BLaER1 (cell line): ENCODE measurements around the gene WLS.
A peak's percentile ranks its signal among the peaks of the same experiment; 100 is the strongest.

Source experiments
- H3K27ac ChIP-seq: shearing (Covaris generic); formaldehyde crosslinking; 2 replicates; pipeline ENCODE4 v1.8.1; 2022
- H3K27me3 ChIP-seq: shearing (Covaris generic); formaldehyde crosslinking; 2 replicates; pipeline ENCODE4 v1.8.1; 2022
- H3K36me3 ChIP-seq: shearing (Covaris generic); formaldehyde crosslinking; 2 replicates; pipeline ENCODE4 v1.8.1; 2022
- H3K4me1 ChIP-seq: shearing (Covaris generic); formaldehyde crosslinking; 2 replicates; pipeline ENCODE4 v1.8.1; 2022
- H3K4me2 ChIP-seq: shearing (Covaris generic); formaldehyde crosslinking; 2 replicates; pipeline ENCODE4 v1.8.1; 2022
- H3K4me3 ChIP-seq: shearing (Covaris generic); formaldehyde crosslinking; 2 replicates; pipeline ENCODE4 v1.8.1; 2022
- H3K9ac ChIP-seq: shearing (Covaris generic); formaldehyde crosslinking; 2 replicates; pipeline ENCODE4 v1.8.1; 2022
- H3K9me3 ChIP-seq: shearing (Covaris generic); formaldehyde crosslinking; 2 replicates; pipeline ENCODE4 v1.8.1; 2022
- H4K20me1 ChIP-seq: shearing (Covaris generic); formaldehyde crosslinking; 2 replicates; pipeline ENCODE4 v1.8.1; 2022
- Cebpa-rat ChIP-seq: shearing (Covaris generic); IDR thresholded peaks from 2 replicates; pipeline ENCODE4 v1.8.1; 2022

Gene WLS

DNA sequence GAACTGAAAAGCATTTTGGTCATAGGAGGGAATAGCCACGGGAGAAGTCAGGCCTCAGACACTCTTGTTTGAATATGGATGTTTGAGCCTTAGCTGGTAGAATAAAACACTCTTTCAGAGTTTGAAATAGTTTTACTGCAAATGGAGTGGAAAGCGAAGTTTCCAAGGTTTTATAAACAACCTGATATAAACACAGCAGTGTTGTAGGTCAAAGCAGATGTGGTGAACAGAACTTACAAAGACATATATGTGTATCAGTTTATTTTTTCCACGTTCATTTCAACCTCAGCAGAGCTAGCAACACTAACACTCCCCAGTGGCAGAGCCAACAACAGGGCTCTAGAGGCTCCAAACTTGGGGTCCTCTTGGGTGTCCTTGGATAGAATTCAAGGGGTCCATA, 89.9 kb downstream of the WLS start:
- no peak overlapping the region for H3K4me3 ChIP-seq
- no peak overlapping the region for H3K4me2 ChIP-seq
- no peaks in the 10 kb centered on the region for H3K27me3 ChIP-seq
- H3K9ac ChIP-seq, result no peak overlapping the region
- TF ChIP-seq Cebpa-rat, result no peak
- no peaks in the 10 kb centered on the region for H3K36me3 ChIP-seq
- no peak overlapping the region for H3K27ac ChIP-seq
- H3K9me3 ChIP-seq, result no peaks in the 10 kb centered on the region
- no peaks in the 10 kb centered on the region for H3K4me1 ChIP-seq
- no peaks in the 10 kb centered on the region for H4K20me1 ChIP-seq

- TF ChIP-seq Cebpa-rat, result no peak
- no peaks in the 10 kb centered on the region for H3K9me3 ChIP-seq
- no peak overlapping the region for H3K4me2 ChIP-seq
- H3K4me1 ChIP-seq, result no peaks in the 10 kb centered on the region
- no peak overlapping the region for H3K9ac ChIP-seq
- no peak overlapping the region for H3K27ac ChIP-seq
- H3K36me3 ChIP-seq, result no peaks in the 10 kb centered on the region
- no peaks in the 10 kb centered on the region for H3K27me3 ChIP-seq
- H3K4me3 ChIP-seq, result no peak overlapping the region
- no peaks in the 10 kb centered on the region for H4K20me1 ChIP-seq
Observed at GRCh38 chr1:68142036-68142435, 90.3 kb downstream of the WLS start.

DNA sequence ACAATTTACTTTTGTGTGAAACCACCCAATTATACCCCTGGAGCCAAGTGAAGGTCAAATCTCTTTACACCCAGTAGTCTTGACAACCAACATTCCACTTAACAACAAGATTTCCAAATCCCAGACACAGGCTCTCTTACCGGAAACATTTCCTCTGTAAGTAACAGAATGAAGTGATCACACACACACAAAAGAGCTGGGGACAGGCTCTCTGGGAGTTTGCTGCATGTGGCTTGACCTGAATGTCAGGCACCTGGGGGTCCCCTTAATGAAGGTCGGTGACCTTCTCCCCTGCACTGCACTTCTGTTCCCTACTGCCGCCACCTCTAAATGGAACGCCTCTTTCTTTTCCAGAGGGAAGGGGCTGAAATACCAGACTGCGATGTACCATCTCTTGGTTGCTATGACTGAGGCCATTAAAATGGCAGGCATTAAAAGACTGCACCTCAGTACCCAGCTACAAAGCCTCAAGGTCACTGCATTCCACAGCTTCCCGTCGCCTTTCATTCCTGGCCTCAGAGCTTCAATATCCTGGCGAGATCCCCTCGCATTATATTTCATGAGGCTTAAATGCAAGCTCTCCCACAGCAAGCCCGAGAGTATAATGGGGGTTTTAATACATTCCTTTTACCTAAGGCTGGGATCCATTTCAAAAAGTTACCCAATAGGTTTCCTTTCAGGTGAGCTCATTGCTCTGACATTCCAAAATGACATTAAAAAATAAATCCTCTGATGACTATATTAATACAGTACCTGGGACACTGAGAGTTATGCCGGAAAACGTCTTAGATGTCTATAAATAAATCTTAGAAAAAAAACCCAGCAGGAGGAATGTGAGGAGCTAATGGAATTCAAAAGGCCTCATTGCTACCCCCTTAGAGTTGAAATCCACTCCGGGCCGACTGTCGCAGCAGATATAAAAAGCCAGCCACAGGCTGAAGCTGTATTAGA, 91.0 kb downstream of the WLS start:
- Histone ChIP-seq H3K9ac (no peak overlapping the region), H3K9me3 (no peaks in the 10 kb centered on the region), H3K27me3 (no peaks in the 10 kb centered on the region), H3K36me3 (no peaks in the 10 kb centered on the region), H3K4me3 (no peak overlapping the region), H3K27ac (no peak overlapping the region), H3K4me2 (no peak overlapping the region), H4K20me1 (no peaks in the 10 kb centered on the region), H3K4me1 (no peaks in the 10 kb centered on the region)
- no peak for TF ChIP-seq Cebpa-rat

DNA sequence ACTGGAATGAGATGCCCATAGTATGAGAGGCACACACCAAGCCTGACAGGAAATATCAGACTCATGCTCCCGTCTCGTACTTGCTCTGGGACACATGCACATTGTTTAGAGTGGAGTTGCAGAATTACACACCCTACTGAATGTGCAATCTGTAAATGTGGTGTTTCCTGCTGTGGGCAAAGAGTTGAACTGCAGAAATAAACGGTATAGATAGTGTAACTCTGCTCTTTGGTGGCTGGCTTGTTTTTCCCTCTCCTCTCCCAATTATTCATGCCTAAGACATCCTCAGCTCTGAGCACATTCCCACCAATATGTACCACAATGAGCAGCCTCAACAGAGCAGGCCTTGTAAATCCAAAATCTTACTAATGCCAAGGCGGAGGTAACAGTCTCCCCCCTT, 91.8 kb downstream of the WLS start:
- no peaks in the 10 kb centered on the region for H4K20me1 ChIP-seq
- H3K9me3 ChIP-seq, result no peaks in the 10 kb centered on the region
- H3K27ac ChIP-seq, result no peak overlapping the region
- no peak overlapping the region for H3K4me2 ChIP-seq
- no peaks in the 10 kb centered on the region for H3K27me3 ChIP-seq
- no peak for TF ChIP-seq Cebpa-rat
- no peak overlapping the region for H3K4me3 ChIP-seq
- no peaks in the 10 kb centered on the region for H3K4me1 ChIP-seq
- no peak overlapping the region for H3K9ac ChIP-seq
- H3K36me3 ChIP-seq, result no peaks in the 10 kb centered on the region

DNA sequence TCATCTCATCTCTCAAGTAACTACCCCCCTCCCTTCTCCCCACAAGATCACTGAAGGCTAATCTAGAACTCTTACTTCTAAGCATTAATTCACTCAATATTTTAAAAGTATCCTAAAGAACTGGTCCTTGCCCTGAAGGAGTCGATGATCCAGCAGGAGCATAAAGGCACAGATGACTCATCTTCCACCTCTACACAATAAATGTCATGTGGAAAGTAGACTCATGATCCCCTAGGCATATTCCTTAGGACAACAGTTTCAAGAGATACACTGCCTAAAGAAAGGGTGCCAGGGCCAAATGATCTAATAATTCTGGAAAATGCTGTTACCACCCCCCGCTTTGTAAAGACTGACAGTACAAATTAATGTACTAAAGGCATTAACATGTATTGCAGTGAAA, 96.1 kb downstream of the WLS start:
- no peaks in the 10 kb centered on the region for H3K36me3 ChIP-seq
- no peaks in the 10 kb centered on the region for H3K9me3 ChIP-seq
- H3K4me3 ChIP-seq, result no peak overlapping the region
- H3K27ac ChIP-seq, result no peak overlapping the region
- no peaks in the 10 kb centered on the region for H3K27me3 ChIP-seq
- H3K4me2 ChIP-seq, result no peak overlapping the region
- no peaks in the 10 kb centered on the region for H4K20me1 ChIP-seq
- H3K9ac ChIP-seq, result no peak overlapping the region
- TF ChIP-seq Cebpa-rat, result no peak
- H3K4me1 ChIP-seq, result peaks cover 20% of the 10 kb centered on the region

- Histone ChIP-seq H3K9ac (no peak overlapping the region), H3K4me3 (no peak overlapping the region), H3K27ac (no peak overlapping the region), H3K4me1 (peaks cover 20% of the 10 kb centered on the region), H4K20me1 (no peaks in the 10 kb centered on the region), H3K36me3 (no peaks in the 10 kb centered on the region), H3K4me2 (peak overlapping the region; percentile 51), H3K9me3 (no peaks in the 10 kb centered on the region), H3K27me3 (no peaks in the 10 kb centered on the region)
- TF ChIP-seq Cebpa-rat, result no peak
Observed at GRCh38 chr1:68132426-68133130, 99.7 kb downstream of the WLS start.

- Histone ChIP-seq H3K4me2 (no peak overlapping the region), H3K4me3 (no peak overlapping the region), H4K20me1 (no peaks in the 10 kb centered on the region), H3K27me3 (no peaks in the 10 kb centered on the region), H3K27ac (no peak overlapping the region), H3K36me3 (no peaks in the 10 kb centered on the region), H3K4me1 (peaks cover 20% of the 10 kb centered on the region), H3K9ac (no peak overlapping the region), H3K9me3 (no peaks in the 10 kb centered on the region)
- no peak for TF ChIP-seq Cebpa-rat
Observed at GRCh38 chr1:68131261-68131660, 101.1 kb downstream of the WLS start.

GRCh38 chr1:68129536-68130250, 102.6 kb downstream of the WLS start:
- Histone ChIP-seq H3K4me1 (peaks cover 20% of the 10 kb centered on the region), H3K9me3 (no peaks in the 10 kb centered on the region), H3K4me2 (no peak overlapping the region), H3K36me3 (no peaks in the 10 kb centered on the region), H4K20me1 (no peaks in the 10 kb centered on the region), H3K9ac (no peak overlapping the region), H3K27ac (no peak overlapping the region), H3K4me3 (no peak overlapping the region), H3K27me3 (no peaks in the 10 kb centered on the region)
- no peak for TF ChIP-seq Cebpa-rat

- H3K27ac ChIP-seq, result no peak overlapping the region
- H3K4me3 ChIP-seq, result no peak overlapping the region
- peaks cover 19% of the 10 kb centered on the region for H3K4me1 ChIP-seq
- H3K27me3 ChIP-seq, result no peaks in the 10 kb centered on the region
- no peaks in the 10 kb centered on the region for H3K9me3 ChIP-seq
- no peaks in the 10 kb centered on the region for H3K36me3 ChIP-seq
- H4K20me1 ChIP-seq, result no peaks in the 10 kb centered on the region
- no peak overlapping the region for H3K9ac ChIP-seq
- H3K4me2 ChIP-seq, result no peak overlapping the region
- no peak for TF ChIP-seq Cebpa-rat
Observed at GRCh38 chr1:68128820-68129219, 103.5 kb downstream of the WLS start.

DNA sequence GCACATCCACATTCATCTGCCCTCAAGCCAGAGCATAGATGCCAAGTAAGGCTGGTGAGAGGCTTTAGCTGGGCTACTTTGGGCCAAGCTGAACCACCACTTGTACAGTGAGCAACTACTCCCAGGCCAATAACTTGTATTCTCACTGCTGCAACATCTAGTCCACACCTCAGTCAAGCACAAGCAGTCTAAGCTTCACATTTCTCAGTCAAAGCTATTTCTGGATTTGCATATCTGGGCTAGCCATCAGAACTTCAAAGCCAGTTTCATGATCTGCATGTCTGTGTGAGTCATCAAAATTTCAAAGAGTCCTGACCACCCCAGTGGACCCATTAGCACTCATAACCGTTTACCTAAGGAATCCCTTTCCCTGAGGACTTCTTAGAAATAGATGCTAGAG, 104.2 kb downstream of the WLS start:
- H4K20me1 ChIP-seq, result no peaks in the 10 kb centered on the region
- no peak overlapping the region for H3K9ac ChIP-seq
- H3K27ac ChIP-seq, result no peak overlapping the region
- H3K36me3 ChIP-seq, result no peaks in the 10 kb centered on the region
- TF ChIP-seq Cebpa-rat, result no peak
- no peaks in the 10 kb centered on the region for H3K9me3 ChIP-seq
- H3K4me3 ChIP-seq, result no peak overlapping the region
- no peak overlapping the region for H3K4me2 ChIP-seq
- H3K4me1 ChIP-seq, result peaks cover 13% of the 10 kb centered on the region
- no peaks in the 10 kb centered on the region for H3K27me3 ChIP-seq
